Smooth muscle cell (in vitro differentiated cells): ENCODE data around the gene MT1E. TPM values are rescaled to one million over a fixed set of nuclear protein-coding genes. Genes with fewer than 3 reads are reported as not detected.
A peak's percentile ranks its signal among the peaks of the same experiment; 100 is the strongest.
"Not testable (repeated sequence)": the region's sequence is repeated elsewhere in the genome, so short reads cannot be mapped to it uniquely, and the experiment has no call there.

Experiments used
- DNase-seq: peaks from one replicate; lab custom pipeline; 2025; ENCODE audit not compliant: unreplicated experiment; lab: John Stamatoyannopoulos, UW
- H2AFZ ChIP-seq: fragments of 200-600 bp; sonication (generic); 2 replicates; pipeline ENCODE4 v1.6.0; 2016; ENCODE audit warnings: antibody characterized with exemption, low read depth, mild to moderate bottlenecking
- H3F3A ChIP-seq: fragments of 200-600 bp; sonication (generic); 2 replicates; pipeline ENCODE4 v1.6.0; 2017; ENCODE audit warnings: antibody characterized with exemption, low read depth
- H3K27ac ChIP-seq: fragments of 200-600 bp; sonication (generic); 2 replicates; pipeline ENCODE4 v1.5.1; 2016; ENCODE audit warnings: low read depth, mild to moderate bottlenecking
- H3K27me3 ChIP-seq: fragments of 200-600 bp; sonication (generic); 2 replicates; pipeline ENCODE4 v1.6.1; 2016; ENCODE audit warnings: low read depth, mild to moderate bottlenecking
- H3K36me3 ChIP-seq: fragments of 200-600 bp; sonication (generic); 2 replicates; pipeline ENCODE4 v1.5.1; 2016; ENCODE audit warnings: low read depth
- H3K4me1 ChIP-seq: fragments of 200-600 bp; sonication (generic); 2 replicates; pipeline ENCODE4 v1.5.1; 2016; ENCODE audit warnings: low read depth
- H3K4me2 ChIP-seq: fragments of 200-600 bp; sonication (generic); 2 replicates; pipeline ENCODE4 v1.6.0; 2016; ENCODE audit warnings: mild to moderate bottlenecking
- H3K4me3 ChIP-seq: fragments of 200-600 bp; sonication (generic); 2 replicates; pipeline ENCODE4 v1.5.1; 2016; ENCODE audit warnings: mild to moderate bottlenecking
- H3K79me2 ChIP-seq: fragments of 200-600 bp; sonication (generic); 2 replicates; pipeline ENCODE4 v1.6.0; 2016; ENCODE audit warnings: low read depth, mild to moderate bottlenecking
- H3K9ac ChIP-seq: fragments of 200-600 bp; sonication (generic); 2 replicates; pipeline ENCODE4 v1.6.0; 2016; ENCODE audit warnings: low read depth
- H3K9me3 ChIP-seq: fragments of 200-600 bp; sonication (generic); replicated peaks from 2 replicates; pipeline ENCODE4 v1.5.1; 2016; ENCODE audit warnings: low read depth
- H4K20me1 ChIP-seq: fragments of 200-600 bp; sonication (generic); 2 replicates; pipeline ENCODE4 v1.6.0; 2016; ENCODE audit warnings: low read depth
- WGBS: methylation state at CpG from one replicate; pipeline ENCODE4 v1.1.7; 2016; ENCODE audit warnings: low lambda C conversion rate; 5-methylcytosine and 5-hydroxymethylcytosine counted together
- polyA plus RNA-seq: library from polyadenylated mRNA; unstranded; fragments of >200 nt; fragmentation: Nextera tagmentation; extraction: Ambion mirVana; gene quantifications from 2 replicates; pipeline ENCODE4 v1.2.1, GENCODE V29; 2016
- total RNA-seq: library from RNA; depleted of rRNA; stranded (reverse); fragments of >200 nt; gene quantifications from 2 replicates; pipeline ENCODE4 v1.2.3, GENCODE V29; 2014
- TF ChIP-seq, protein P1 (sequence below): fragments of 200-600 bp; sonication (generic); IDR thresholded peaks from 2 replicates; pipeline ENCODE4 v1.5.1; 2017; ENCODE audit warnings: borderline replicate concordance, mild to moderate bottlenecking, antibody characterized with exemption; ENCODE audit not compliant: insufficient read depth, poor library complexity, severe bottlenecking

Gene MT1E
- total and polyA plus RNA-seq, 2 experiments from 2014 or later = 2.0 to 10.3 TPM

GRCh38 chr16:56617212-56618085, 8.1 kb upstream of the MT1E start:
- peak overlapping the region; percentile 94 for H2AFZ ChIP-seq
- no peaks in the 10 kb centered on the region for H3K79me2 ChIP-seq
- H3K4me1 ChIP-seq = no peaks in the 10 kb centered on the region
- peaks cover 42% of the 10 kb centered on the region for H3K27me3 ChIP-seq
- no peaks in the 10 kb centered on the region for H3K9me3 ChIP-seq
- WGBS = 11% methylated on average over 34 of the region's 41 CpGs
- peak overlapping the region; percentile 41 for H3K4me3 ChIP-seq
- DNase-seq = no peak
- H3K27ac ChIP-seq = no peak overlapping the region
- H3K4me2 ChIP-seq = peak overlapping the region; percentile 86
- H3K9ac ChIP-seq = no peak overlapping the region
- TF ChIP-seq, protein P1, sequence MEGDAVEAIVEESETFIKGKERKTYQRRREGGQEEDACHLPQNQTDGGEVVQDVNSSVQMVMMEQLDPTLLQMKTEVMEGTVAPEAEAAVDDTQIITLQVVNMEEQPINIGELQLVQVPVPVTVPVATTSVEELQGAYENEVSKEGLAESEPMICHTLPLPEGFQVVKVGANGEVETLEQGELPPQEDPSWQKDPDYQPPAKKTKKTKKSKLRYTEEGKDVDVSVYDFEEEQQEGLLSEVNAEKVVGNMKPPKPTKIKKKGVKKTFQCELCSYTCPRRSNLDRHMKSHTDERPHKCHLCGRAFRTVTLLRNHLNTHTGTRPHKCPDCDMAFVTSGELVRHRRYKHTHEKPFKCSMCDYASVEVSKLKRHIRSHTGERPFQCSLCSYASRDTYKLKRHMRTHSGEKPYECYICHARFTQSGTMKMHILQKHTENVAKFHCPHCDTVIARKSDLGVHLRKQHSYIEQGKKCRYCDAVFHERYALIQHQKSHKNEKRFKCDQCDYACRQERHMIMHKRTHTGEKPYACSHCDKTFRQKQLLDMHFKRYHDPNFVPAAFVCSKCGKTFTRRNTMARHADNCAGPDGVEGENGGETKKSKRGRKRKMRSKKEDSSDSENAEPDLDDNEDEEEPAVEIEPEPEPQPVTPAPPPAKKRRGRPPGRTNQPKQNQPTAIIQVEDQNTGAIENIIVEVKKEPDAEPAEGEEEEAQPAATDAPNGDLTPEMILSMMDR = no peak
- no peaks in the 10 kb centered on the region for H3F3A ChIP-seq
- H3K36me3 ChIP-seq = no peaks in the 10 kb centered on the region
- no peaks in the 10 kb centered on the region for H4K20me1 ChIP-seq

DNA sequence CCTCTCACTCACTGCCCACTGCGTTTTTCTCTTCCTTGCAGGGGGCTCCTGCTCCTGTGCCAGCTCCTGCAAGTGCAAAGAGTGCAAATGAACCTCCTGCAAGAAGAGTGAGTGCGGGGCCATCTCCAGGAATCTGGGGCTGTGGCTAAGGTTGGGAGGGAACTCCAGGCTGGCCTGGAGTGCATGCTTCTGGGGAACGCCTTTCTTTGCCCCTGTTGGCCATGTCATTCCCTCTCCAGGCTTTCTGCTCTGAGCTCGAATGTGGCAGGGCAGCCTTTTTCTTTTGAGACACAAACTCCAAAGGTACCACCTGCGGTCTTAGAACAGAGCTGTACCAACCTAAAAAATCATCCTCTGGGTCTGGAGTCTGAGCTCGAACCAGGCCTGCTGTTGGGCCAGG, 7.4 kb upstream of the MT1E start:
- Histone ChIP-seq H2AFZ (no peak overlapping the region), H3K27ac (no peak overlapping the region), H3K4me1 (no peaks in the 10 kb centered on the region), H3K4me2 (no peak overlapping the region), H3K36me3 (no peaks in the 10 kb centered on the region), H3K9me3 (no peaks in the 10 kb centered on the region), H3K27me3 (peaks cover 42% of the 10 kb centered on the region), H3F3A (no peaks in the 10 kb centered on the region), H4K20me1 (no peaks in the 10 kb centered on the region), H3K79me2 (no peaks in the 10 kb centered on the region), H3K9ac (no peak overlapping the region), H3K4me3 (no peak overlapping the region)
- no peak for DNase-seq
- TF ChIP-seq, protein P1 = no peak
- WGBS = 61% methylated on average over 6 of the region's 6 CpGs

- no peak overlapping the region for H3K9ac ChIP-seq
- H3K36me3 ChIP-seq = no peaks in the 10 kb centered on the region
- no peaks in the 10 kb centered on the region for H3K9me3 ChIP-seq
- no peaks in the 10 kb centered on the region for H3F3A ChIP-seq
- no peak overlapping the region for H3K27ac ChIP-seq
- TF ChIP-seq, protein P1 = no peak
- H3K79me2 ChIP-seq = no peaks in the 10 kb centered on the region
- no peak for DNase-seq
- WGBS = 85% methylated on average over 8 of the region's 8 CpGs
- peaks cover under 1% of the 10 kb centered on the region for H3K4me1 ChIP-seq
- no peaks in the 10 kb centered on the region for H4K20me1 ChIP-seq
- H2AFZ ChIP-seq = no peak overlapping the region
- H3K27me3 ChIP-seq = peaks cover 50% of the 10 kb centered on the region
- no peak overlapping the region for H3K4me2 ChIP-seq
- H3K4me3 ChIP-seq = no peak overlapping the region
Measured at GRCh38 chr16:56620339-56620897, 5.2 kb upstream of the MT1E start.

GRCh38 chr16:56621665-56622445, 3.7 kb upstream of the MT1E start:
- WGBS = 63% methylated on average over 4 of the region's 4 CpGs

DNA sequence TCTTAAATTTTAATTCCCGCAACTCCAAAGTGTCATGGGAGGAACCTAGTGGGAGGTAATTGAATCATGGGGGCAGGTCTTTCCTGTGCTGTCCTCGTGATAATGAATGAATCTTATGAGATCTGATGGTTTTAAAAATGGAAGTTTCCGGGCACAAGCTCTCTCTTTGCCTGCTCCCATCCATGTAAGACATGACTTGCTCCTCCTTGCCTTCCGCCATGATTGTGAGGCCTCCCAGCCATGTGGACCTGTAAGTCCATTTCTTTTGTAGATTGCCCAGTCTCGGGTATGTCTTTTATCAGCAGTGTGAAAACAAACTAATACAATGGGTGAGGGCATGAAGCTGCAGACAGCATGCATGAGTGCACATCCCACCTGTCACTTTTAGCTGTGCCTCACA, 2.4 kb upstream of the MT1E start:
- H3F3A ChIP-seq, DNase-seq, H3K27ac ChIP-seq, H3K79me2 ChIP-seq, H4K20me1 ChIP-seq, H2AFZ ChIP-seq, H3K36me3 ChIP-seq, H3K4me2 ChIP-seq, H3K9me3 ChIP-seq, H3K4me3 ChIP-seq, H3K9ac ChIP-seq: not testable (repeated sequence)
- WGBS = 93% methylated on average over 5 of the region's 5 CpGs
- Histone ChIP-seq H3K4me1 (peaks cover 10% of the 10 kb centered on the region), H3K27me3 (peaks cover 29% of the 10 kb centered on the region)

More at GRCh38 chr16:56621665-56622445, 3.7 kb upstream of the MT1E start:
- H2AFZ ChIP-seq, H3K4me2 ChIP-seq, H3K27ac ChIP-seq, DNase-seq, H3K36me3 ChIP-seq, H3K79me2 ChIP-seq, H4K20me1 ChIP-seq, H3K9ac ChIP-seq, H3K4me3 ChIP-seq, H3F3A ChIP-seq, H3K9me3 ChIP-seq: not testable (repeated sequence)
- Histone ChIP-seq H3K27me3 (peaks cover 42% of the 10 kb centered on the region), H3K4me1 (peaks cover 10% of the 10 kb centered on the region)
